HEK293T (cell line): ENCODE measurements around the gene AGMAT.

ENCODE experiments used
- BHLHE40 ChIP-seq: fragments of 450-650 bp; IDR thresholded peaks from 2 replicates; pipeline ENCODE4 v1.6.1; 2016; ENCODE audit warnings: mild to moderate bottlenecking, moderate library complexity, borderline replicate concordance
- ELF4 ChIP-seq: fragments of 450-650 bp; IDR thresholded peaks from 2 replicates; pipeline ENCODE4 v1.6.1; 2017; ENCODE audit warnings: antibody characterized with exemption
- FOXA1 ChIP-seq: fragments of 450-650 bp; IDR thresholded peaks from 2 replicates; pipeline ENCODE4 v1.6.1; 2016; ENCODE audit warnings: mild to moderate bottlenecking
- FOXK2 ChIP-seq: fragments of 450-650 bp; IDR thresholded peaks from 2 replicates; pipeline ENCODE4 v1.6.1; 2016; ENCODE audit warnings: mild to moderate bottlenecking
- FOXM1 ChIP-seq: fragments of 450-650 bp; IDR thresholded peaks from 2 replicates; pipeline ENCODE4 v1.6.1; 2017; ENCODE audit warnings: mild to moderate bottlenecking, borderline replicate concordance
- HDGF ChIP-seq: fragments of 450-650 bp; IDR thresholded peaks from 2 replicates; pipeline ENCODE4 v1.6.1; 2017; ENCODE audit warnings: antibody characterized with exemption, borderline replicate concordance
- L3MBTL2 ChIP-seq: fragments of 450-650 bp; conservative IDR thresholded peaks from 2 replicates; pipeline ENCODE4 v1.6.1; 2016; ENCODE audit warnings: mild to moderate bottlenecking
- NFRKB ChIP-seq: fragments of 450-650 bp; IDR thresholded peaks from 2 replicates; pipeline ENCODE4 v1.6.1; 2016; ENCODE audit warnings: mild to moderate bottlenecking, moderate library complexity
- PKNOX1 ChIP-seq: fragments of 450-650 bp; IDR thresholded peaks from 2 replicates; pipeline ENCODE4 v1.6.1; 2016
- SUZ12 ChIP-seq: fragments of 450-650 bp; IDR thresholded peaks from 2 replicates; pipeline ENCODE4 v1.6.1; 2016; ENCODE audit warnings: mild to moderate bottlenecking
- TARDBP ChIP-seq: fragments of 450-650 bp; IDR thresholded peaks from 2 replicates; pipeline ENCODE4 v1.6.1; 2016

GRCh38 chr1:15627343-15627988 is 42.6 kb upstream of the AGMAT start:
- TF ChIP-seq TARDBP (no peak), SUZ12 (no peak), ELF4 (no peak), FOXA1 (no peak), PKNOX1 (no peak), FOXM1 (no peak), NFRKB (no peak), BHLHE40 (no peak), FOXK2 (no peak), L3MBTL2 (no peak), HDGF (no peak)
